ENCODE measurements around the gene WDFY4. TPM values are rescaled to one million over a fixed set of nuclear protein-coding genes. Genes with fewer than 3 reads are reported as not detected.

The WDFY4 gene
- total RNA-seq, 4 donors from 2014 or later: 1.6 to 5.1 (median 3.0) TPM

- Histone ChIP-seq H3K27me3 (no peaks in the 10 kb centered on the region), H3K4me1 (peaks cover 0 to 5% (median 0%) of the 10 kb centered on the region in 3 donors), H3K9me3 (no peaks in the 10 kb centered on the region), H3K4me3 (no peak overlapping the region), H3K27ac (no peak overlapping the region), H3K36me3 (peaks cover 0 to 8% of the 10 kb centered on the region in 2 donors)
- TF ChIP-seq EP300 (IDR thresholded peaks at IDR 0.05): no peak
- TF ChIP-seq POLR2A (IDR thresholded peaks at IDR 0.05): no peak
- no peak for TF ChIP-seq POLR2AphosphoS5 (IDR thresholded peaks at IDR 0.05)
- no peak for TF ChIP-seq CTCF (IDR thresholded peaks at IDR 0.05)
- WGBS, 2 donors (ENCODE audit: low coverage in 1 of 2): 54 to 83% methylated on average over 1 to 4 of the region's 4 CpGs
- ATAC-seq: no peak
Measured at GRCh38 chr10:49012603-49013002, 327.9 kb downstream of the WDFY4 start.

- Histone ChIP-seq H3K9me3 (no peaks in the 10 kb centered on the region), H3K27me3 (no peaks in the 10 kb centered on the region), H3K4me1 (no peaks in the 10 kb centered on the region), H3K4me3 (no peak overlapping the region), H3K27ac (no peak overlapping the region), H3K36me3 (peaks cover 0 to 24% of the 10 kb centered on the region in 2 donors)
- 90 to 100% methylated on average over 1 to 2 of the region's 4 CpGs for WGBS, 2 donors (ENCODE audit: low coverage in 1 of 2)
- ATAC-seq: no peak
- TF ChIP-seq POLR2A (IDR thresholded peaks at IDR 0.05) (no peak), POLR2AphosphoS5 (IDR thresholded peaks at IDR 0.05) (no peak), CTCF (IDR thresholded peaks at IDR 0.05) (no peak), EP300 (IDR thresholded peaks at IDR 0.05) (no peak)
Measured at GRCh38 chr10:49015700-49016099, 331.0 kb downstream of the WDFY4 start.

- H3K4me1 ChIP-seq: no peaks in the 10 kb centered on the region
- no peaks in the 10 kb centered on the region for H3K27me3 ChIP-seq
- 88 to 94% methylated on average over 6 of the region's 6 CpGs for WGBS, 2 donors (ENCODE audit: low coverage in 1 of 2)
- TF ChIP-seq POLR2AphosphoS5 (IDR thresholded peaks at IDR 0.05) (no peak), EP300 (IDR thresholded peaks at IDR 0.05) (no peak), CTCF (IDR thresholded peaks at IDR 0.05) (no peak), POLR2A (IDR thresholded peaks at IDR 0.05) (no peak)
- H3K4me3 ChIP-seq: no peak overlapping the region
- peaks cover 0 to 27% of the 10 kb centered on the region in 2 donors for H3K36me3 ChIP-seq
- no peaks in the 10 kb centered on the region for H3K9me3 ChIP-seq
- no peak overlapping the region for H3K27ac ChIP-seq
- ATAC-seq: no peak
Measured at GRCh38 chr10:49021685-49022084, 337.0 kb downstream of the WDFY4 start.

- no peaks in the 10 kb centered on the region for H3K27me3 ChIP-seq
- WGBS, 2 donors (ENCODE audit: low coverage in 1 of 2): 52 to 55% methylated on average over 2 of the region's 2 CpGs
- no peaks in the 10 kb centered on the region for H3K4me1 ChIP-seq
- H3K4me3 ChIP-seq: no peak overlapping the region
- no peak overlapping the region for H3K27ac ChIP-seq
- TF ChIP-seq POLR2A (IDR thresholded peaks at IDR 0.05) (no peak), CTCF (IDR thresholded peaks at IDR 0.05) (no peak)
- H3K36me3 ChIP-seq: peaks cover 0 to 19% of the 10 kb centered on the region in 2 donors
- no peak for ATAC-seq
- no peaks in the 10 kb centered on the region for H3K9me3 ChIP-seq
Measured at GRCh38 chr10:49023071-49023470, 338.4 kb downstream of the WDFY4 start.

- peak overlapping the region; percentile 25 to 55 (median 42) for H3K27ac ChIP-seq
- H3K9me3 ChIP-seq: no peaks in the 10 kb centered on the region
- no peaks in the 10 kb centered on the region for H3K27me3 ChIP-seq
- H3K4me3 ChIP-seq: no peak overlapping the region
- peaks cover 0 to 13% of the 10 kb centered on the region in 2 donors for H3K36me3 ChIP-seq
- TF ChIP-seq EP300 (IDR thresholded peaks at IDR 0.05) (no peak), POLR2A (IDR thresholded peaks at IDR 0.05) (no peak), POLR2AphosphoS5 (IDR thresholded peaks at IDR 0.05) (no peak)
- 29 to 43% methylated on average over 5 of the region's 5 CpGs for WGBS, 2 donors (ENCODE audit: low coverage in 1 of 2)
- H3K4me1 ChIP-seq: no peaks in the 10 kb centered on the region
- ATAC-seq: peak; percentile 73
Measured at GRCh38 chr10:49023752-49024151, 339.1 kb downstream of the WDFY4 start.

Data from gastroesophageal sphincter (tissue), 4 donors.